SK-N-SH (cell line): ENCODE results near the gene CCDC177. TPM values are rescaled to one million over a fixed set of nuclear protein-coding genes. Genes with fewer than 3 reads are reported as not detected.
"Not testable (repeated sequence)": the region's sequence is repeated elsewhere in the genome, so short reads cannot be mapped to it uniquely, and the experiment has no call there.

Experiments used
- CTCF ChIA-PET: fragments of 300-600, 350-600 bp; formaldehyde crosslinking; extraction: SDS; loops from one replicate; lab custom pipeline; 2021; lab: Yijun Ruan, JAX
- POLR2A ChIA-PET: fragments of 350-600 bp; sonication (Branson Sonifier 250); formaldehyde crosslinking; extraction: SDS; loops from one replicate; lab custom pipeline; 2020; ENCODE audit warnings: antibody characterized with exemption, inconsistent platforms; lab: Yijun Ruan, JAX
- DNase-seq: peaks from one replicate; pipeline ENCODE4 v3.0.0; 2012
- H2AFZ ChIP-seq: fragments of 200-600 bp; sonication (generic); 2 replicates; pipeline ENCODE4 v1.8.1; 2016; ENCODE audit warnings: antibody characterized with exemption, mild to moderate bottlenecking, low read depth
- H3F3A ChIP-seq: fragments of 200-600 bp; sonication (generic); replicated peaks from 2 replicates; pipeline ENCODE3; 2016; ENCODE audit warnings: antibody characterized with exemption, mild to moderate bottlenecking; ENCODE audit not compliant: insufficient read depth
- H3K27ac ChIP-seq, 2 experiments: fragments of 200-500 bp in 1 of 2; fragments of 200-600 bp in 1 of 2; sonication (Bioruptor generic) in 1 of 2; sonication (generic), shearing (Covaris generic) in 1 of 2; 2 replicates each; pipeline versions ENCODE4 v1.5.1 to v1.6.1; 2014 to 2016; ENCODE audit warnings: low read depth in 2 of 2, inconsistent platforms in 1 of 2, low read length in 1 of 2, mild to moderate bottlenecking in 1 of 2, mixed read lengths in 1 of 2
- H3K27me3 ChIP-seq: fragments of 200-600 bp; sonication (generic), shearing (Covaris generic); 2 replicates; pipeline ENCODE4 v1.6.1; 2016; ENCODE audit warnings: mixed run types; ENCODE audit not compliant: insufficient read depth
- H3K36me3 ChIP-seq, 2 experiments: fragments of 200-500 bp in 1 of 2; fragments of 200-600 bp in 1 of 2; sonication (Bioruptor generic) in 1 of 2; sonication (generic) in 1 of 2; replicated peaks in 1 of 2; 2 replicates each; pipeline versions ENCODE3 to v1.5.1; 2014 to 2016; ENCODE audit warnings: low read length in 1 of 2, mild to moderate bottlenecking in 1 of 2; ENCODE audit not compliant: insufficient read depth in 2 of 2, control insufficient read depth in 1 of 2
- H3K4me1 ChIP-seq, 2 experiments: fragments of 200-500 bp in 1 of 2; fragments of 200-600 bp in 1 of 2; sonication (Bioruptor generic) in 1 of 2; sonication (generic), shearing (Covaris generic) in 1 of 2; 2 replicates each; pipeline versions ENCODE4 v1.5.1 to v1.6.1; 2014 to 2016; ENCODE audit warnings: low read depth in 1 of 2, low read length in 1 of 2, mixed run types in 1 of 2; ENCODE audit not compliant: insufficient read depth in 2 of 2, control insufficient read depth in 1 of 2
- H3K4me2 ChIP-seq: fragments of 200-600 bp; sonication (generic), shearing (Covaris generic); 2 replicates; pipeline ENCODE4 v1.6.1; 2017; ENCODE audit warnings: mixed run types
- H3K4me3 ChIP-seq, 2 experiments: fragments of 200-500 bp in 1 of 2; fragments of 200-600 bp in 1 of 2; sonication (Bioruptor generic) in 1 of 2; sonication (generic), shearing (Covaris generic) in 1 of 2; 2 replicates each; pipeline versions ENCODE4 v1.5.1 to v1.8.1; 2014 to 2016; ENCODE audit warnings: low read depth in 2 of 2, inconsistent platforms in 1 of 2, low read length in 1 of 2, mild to moderate bottlenecking in 1 of 2, mixed read lengths in 1 of 2, moderate library complexity in 1 of 2
- H3K79me2 ChIP-seq: fragments of 200-600 bp; sonication (generic); 2 replicates; pipeline ENCODE4 v1.8.1; 2017; ENCODE audit warnings: mild to moderate bottlenecking; ENCODE audit not compliant: insufficient read depth
- H3K9ac ChIP-seq: fragments of 200-600 bp; sonication (generic); 2 replicates; pipeline ENCODE4 v1.6.1; 2017; ENCODE audit warnings: mixed run types
- H3K9me2 ChIP-seq: fragments of 200-600 bp; sonication (generic); 2 replicates; pipeline ENCODE4 v1.6.1; 2017; ENCODE audit warnings: mixed run types
- H3K9me3 ChIP-seq: fragments of 200-600 bp; sonication (generic); 2 replicates; pipeline ENCODE4 v1.6.1; 2017; ENCODE audit warnings: mixed run types, mild to moderate bottlenecking, moderate library complexity
- H4K20me1 ChIP-seq: fragments of 200-600 bp; sonication (generic); 2 replicates; pipeline ENCODE4 v1.6.1; 2017; ENCODE audit warnings: mild to moderate bottlenecking, mixed run types; ENCODE audit not compliant: insufficient read depth
- CHD2 ChIP-seq: fragments of 150-350 bp; IDR thresholded peaks from 2 replicates; pipeline ENCODE4 v1.6.1; 2018; ENCODE audit warnings: low read length; ENCODE audit not compliant: partially characterized antibody
- EZH2phosphoT487 ChIP-seq: fragments of 200-600 bp; sonication (generic); IDR thresholded peaks from 2 replicates; pipeline ENCODE4 v1.6.1; 2017; ENCODE audit warnings: low read depth, mixed run types, mild to moderate bottlenecking, antibody characterized with exemption, moderate library complexity, borderline replicate concordance
- FOSL2 ChIP-seq: IDR thresholded peaks from 2 replicates; pipeline ENCODE4 v1.4.0; 2012; ENCODE audit warnings: low read depth, mild to moderate bottlenecking, moderate library complexity, borderline replicate concordance
- GATA2 ChIP-seq: sonication (generic); formaldehyde crosslinking; IDR thresholded peaks from 2 replicates; pipeline ENCODE4 v1.5.0; 2020; ENCODE audit warnings: mild to moderate bottlenecking, missing genetic modification reagents
- MEF2A ChIP-seq: IDR thresholded peaks from 2 replicates; pipeline ENCODE4 v1.4.0; 2012; ENCODE audit warnings: low read depth, borderline replicate concordance
- MXI1 ChIP-seq: IDR thresholded peaks from 2 replicates; pipeline ENCODE4 v1.6.1; 2012; ENCODE audit warnings: mild to moderate bottlenecking, low read depth, low read length, improper control_type of control experiment
- NFIC ChIP-seq: IDR thresholded peaks from 2 replicates; pipeline ENCODE4 v1.4.0; 2012; ENCODE audit warnings: borderline replicate concordance
- NRF1 ChIP-seq: IDR thresholded peaks from 2 replicates; pipeline ENCODE4 v1.6.1; 2012; ENCODE audit warnings: low read depth, mild to moderate bottlenecking, low read length
- POLR2AphosphoS5 ChIP-seq: IDR thresholded peaks from 2 replicates; pipeline ENCODE4 v1.6.1; 2012; ENCODE audit warnings: low read depth, low read length
- RAD21 ChIP-seq: IDR thresholded peaks from 2 replicates; pipeline ENCODE4 v1.6.1; 2012; ENCODE audit warnings: mild to moderate bottlenecking, low read length
- RFX5 ChIP-seq: IDR thresholded peaks from 2 replicates; pipeline ENCODE4 v1.6.1; 2012; ENCODE audit warnings: mild to moderate bottlenecking, improper control_type of control experiment, low read length
- RXRA ChIP-seq: IDR thresholded peaks from 2 replicates; pipeline ENCODE4 v1.4.0; 2012; ENCODE audit warnings: low read depth, mild to moderate bottlenecking, borderline replicate concordance
- YY1 ChIP-seq: IDR thresholded peaks from 2 replicates; pipeline ENCODE4 v1.4.0; 2012; ENCODE audit warnings: low read depth, mild to moderate bottlenecking
- WGBS: methylation state at CpG from one replicate; pipeline ENCODE4 v1.1.6; 2017; ENCODE audit warnings: low lambda C conversion rate; 5-methylcytosine and 5-hydroxymethylcytosine counted together
- polyA plus RNA-seq, 3 experiments: library from polyadenylated mRNA; depleted of rRNA; stranded (reverse); fragments of >200 nt; gene quantifications; 2 replicates each; pipeline ENCODE4 v1.2.3, GENCODE V29; 2012
- TF ChIP-seq, protein P1 (sequence below): IDR thresholded peaks from 2 replicates; pipeline ENCODE4 v1.6.1; 2012; ENCODE audit warnings: mild to moderate bottlenecking, low read depth, low read length, moderate library complexity
- TF ChIP-seq, protein P2 (sequence below): fragments of 150-350 bp; IDR thresholded peaks from 2 replicates; pipeline ENCODE4 v1.6.1; 2017; ENCODE audit warnings: antibody characterized with exemption, low read length, low read depth, borderline replicate concordance
- TF ChIP-seq, protein P3 (sequence below): fragments of 200-600 bp; sonication (generic); IDR thresholded peaks from 2 replicates; pipeline ENCODE4 v1.6.1; 2017; ENCODE audit warnings: antibody characterized with exemption, mild to moderate bottlenecking, moderate library complexity
- TF ChIP-seq, protein P4 (sequence below): fragments of 150-350 bp; IDR thresholded peaks from 2 replicates; pipeline ENCODE4 v1.6.1; 2016; ENCODE audit warnings: mild to moderate bottlenecking, low read depth, low read length
- TF ChIP-seq, protein P5 (sequence below): IDR thresholded peaks from 2 replicates; pipeline ENCODE4 v1.4.0; 2012; ENCODE audit warnings: low read depth, borderline replicate concordance

The CCDC177 gene
- polyA plus RNA-seq, 1 of the 3 experiments (the other 2 are of a cell fraction) = not detected

DNA sequence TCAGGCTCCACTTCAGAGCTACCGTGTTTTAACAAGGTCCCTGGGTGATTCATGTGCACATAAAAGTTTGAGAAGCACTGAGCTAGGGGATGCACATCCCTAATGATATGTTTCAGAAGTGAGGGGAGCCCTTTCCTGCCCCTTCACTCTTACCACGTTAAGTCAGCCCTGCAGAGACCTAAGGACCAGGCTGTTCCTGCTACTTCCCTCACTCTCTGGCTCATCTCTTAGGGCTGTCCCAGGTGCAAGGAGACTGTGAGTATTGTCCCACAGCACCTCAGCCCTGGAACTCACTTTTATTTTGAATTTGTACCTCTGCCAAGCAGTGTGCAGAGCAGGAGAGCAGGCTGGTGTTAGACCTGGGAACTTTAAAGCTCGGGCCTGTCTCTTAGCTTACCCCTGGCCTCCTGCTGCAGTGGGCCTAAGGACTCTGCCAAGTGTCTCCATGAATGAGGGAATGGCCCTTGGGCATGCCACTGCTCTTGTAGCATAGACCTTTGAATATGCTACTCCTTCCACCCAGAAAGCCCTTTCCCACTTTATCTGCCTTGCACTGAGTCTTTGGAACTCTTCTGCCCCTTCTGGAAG is 25.7 kb upstream of the CCDC177 start:
- Histone ChIP-seq H3K27ac (no peak overlapping the region), H3K9ac (no peak overlapping the region), H3K4me1 (no peaks in the 10 kb centered on the region; a peak in 1 of 4 replicates), H2AFZ (no peak overlapping the region), H3F3A (no peaks in the 10 kb centered on the region)
- 67% methylated on average over 3 of the region's 3 CpGs for WGBS
- TF ChIP-seq MXI1 (no peak), MEF2A (no peak), GATA2 (no peak), NRF1 (no peak), NFIC (no peak), FOSL2 (no peak), RFX5 (no peak), RAD21 (no peak), YY1 (no peak), RXRA (no peak), POLR2AphosphoS5 (no peak), EZH2phosphoT487 (no peak), CHD2 (no peak)
- TF ChIP-seq, protein P1, sequence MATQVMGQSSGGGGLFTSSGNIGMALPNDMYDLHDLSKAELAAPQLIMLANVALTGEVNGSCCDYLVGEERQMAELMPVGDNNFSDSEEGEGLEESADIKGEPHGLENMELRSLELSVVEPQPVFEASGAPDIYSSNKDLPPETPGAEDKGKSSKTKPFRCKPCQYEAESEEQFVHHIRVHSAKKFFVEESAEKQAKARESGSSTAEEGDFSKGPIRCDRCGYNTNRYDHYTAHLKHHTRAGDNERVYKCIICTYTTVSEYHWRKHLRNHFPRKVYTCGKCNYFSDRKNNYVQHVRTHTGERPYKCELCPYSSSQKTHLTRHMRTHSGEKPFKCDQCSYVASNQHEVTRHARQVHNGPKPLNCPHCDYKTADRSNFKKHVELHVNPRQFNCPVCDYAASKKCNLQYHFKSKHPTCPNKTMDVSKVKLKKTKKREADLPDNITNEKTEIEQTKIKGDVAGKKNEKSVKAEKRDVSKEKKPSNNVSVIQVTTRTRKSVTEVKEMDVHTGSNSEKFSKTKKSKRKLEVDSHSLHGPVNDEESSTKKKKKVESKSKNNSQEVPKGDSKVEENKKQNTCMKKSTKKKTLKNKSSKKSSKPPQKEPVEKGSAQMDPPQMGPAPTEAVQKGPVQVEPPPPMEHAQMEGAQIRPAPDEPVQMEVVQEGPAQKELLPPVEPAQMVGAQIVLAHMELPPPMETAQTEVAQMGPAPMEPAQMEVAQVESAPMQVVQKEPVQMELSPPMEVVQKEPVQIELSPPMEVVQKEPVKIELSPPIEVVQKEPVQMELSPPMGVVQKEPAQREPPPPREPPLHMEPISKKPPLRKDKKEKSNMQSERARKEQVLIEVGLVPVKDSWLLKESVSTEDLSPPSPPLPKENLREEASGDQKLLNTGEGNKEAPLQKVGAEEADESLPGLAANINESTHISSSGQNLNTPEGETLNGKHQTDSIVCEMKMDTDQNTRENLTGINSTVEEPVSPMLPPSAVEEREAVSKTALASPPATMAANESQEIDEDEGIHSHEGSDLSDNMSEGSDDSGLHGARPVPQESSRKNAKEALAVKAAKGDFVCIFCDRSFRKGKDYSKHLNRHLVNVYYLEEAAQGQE = no peak
- TF ChIP-seq, protein P2, sequence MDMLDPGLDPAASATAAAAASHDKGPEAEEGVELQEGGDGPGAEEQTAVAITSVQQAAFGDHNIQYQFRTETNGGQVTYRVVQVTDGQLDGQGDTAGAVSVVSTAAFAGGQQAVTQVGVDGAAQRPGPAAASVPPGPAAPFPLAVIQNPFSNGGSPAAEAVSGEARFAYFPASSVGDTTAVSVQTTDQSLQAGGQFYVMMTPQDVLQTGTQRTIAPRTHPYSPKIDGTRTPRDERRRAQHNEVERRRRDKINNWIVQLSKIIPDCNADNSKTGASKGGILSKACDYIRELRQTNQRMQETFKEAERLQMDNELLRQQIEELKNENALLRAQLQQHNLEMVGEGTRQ = no peak
- TF ChIP-seq, protein P3, sequence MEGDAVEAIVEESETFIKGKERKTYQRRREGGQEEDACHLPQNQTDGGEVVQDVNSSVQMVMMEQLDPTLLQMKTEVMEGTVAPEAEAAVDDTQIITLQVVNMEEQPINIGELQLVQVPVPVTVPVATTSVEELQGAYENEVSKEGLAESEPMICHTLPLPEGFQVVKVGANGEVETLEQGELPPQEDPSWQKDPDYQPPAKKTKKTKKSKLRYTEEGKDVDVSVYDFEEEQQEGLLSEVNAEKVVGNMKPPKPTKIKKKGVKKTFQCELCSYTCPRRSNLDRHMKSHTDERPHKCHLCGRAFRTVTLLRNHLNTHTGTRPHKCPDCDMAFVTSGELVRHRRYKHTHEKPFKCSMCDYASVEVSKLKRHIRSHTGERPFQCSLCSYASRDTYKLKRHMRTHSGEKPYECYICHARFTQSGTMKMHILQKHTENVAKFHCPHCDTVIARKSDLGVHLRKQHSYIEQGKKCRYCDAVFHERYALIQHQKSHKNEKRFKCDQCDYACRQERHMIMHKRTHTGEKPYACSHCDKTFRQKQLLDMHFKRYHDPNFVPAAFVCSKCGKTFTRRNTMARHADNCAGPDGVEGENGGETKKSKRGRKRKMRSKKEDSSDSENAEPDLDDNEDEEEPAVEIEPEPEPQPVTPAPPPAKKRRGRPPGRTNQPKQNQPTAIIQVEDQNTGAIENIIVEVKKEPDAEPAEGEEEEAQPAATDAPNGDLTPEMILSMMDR = no peak
- TF ChIP-seq, protein P4, sequence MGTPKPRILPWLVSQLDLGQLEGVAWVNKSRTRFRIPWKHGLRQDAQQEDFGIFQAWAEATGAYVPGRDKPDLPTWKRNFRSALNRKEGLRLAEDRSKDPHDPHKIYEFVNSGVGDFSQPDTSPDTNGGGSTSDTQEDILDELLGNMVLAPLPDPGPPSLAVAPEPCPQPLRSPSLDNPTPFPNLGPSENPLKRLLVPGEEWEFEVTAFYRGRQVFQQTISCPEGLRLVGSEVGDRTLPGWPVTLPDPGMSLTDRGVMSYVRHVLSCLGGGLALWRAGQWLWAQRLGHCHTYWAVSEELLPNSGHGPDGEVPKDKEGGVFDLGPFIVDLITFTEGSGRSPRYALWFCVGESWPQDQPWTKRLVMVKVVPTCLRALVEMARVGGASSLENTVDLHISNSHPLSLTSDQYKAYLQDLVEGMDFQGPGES = no peak
- TF ChIP-seq, protein P5, sequence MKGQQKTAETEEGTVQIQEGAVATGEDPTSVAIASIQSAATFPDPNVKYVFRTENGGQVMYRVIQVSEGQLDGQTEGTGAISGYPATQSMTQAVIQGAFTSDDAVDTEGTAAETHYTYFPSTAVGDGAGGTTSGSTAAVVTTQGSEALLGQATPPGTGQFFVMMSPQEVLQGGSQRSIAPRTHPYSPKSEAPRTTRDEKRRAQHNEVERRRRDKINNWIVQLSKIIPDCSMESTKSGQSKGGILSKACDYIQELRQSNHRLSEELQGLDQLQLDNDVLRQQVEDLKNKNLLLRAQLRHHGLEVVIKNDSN = no peak
- TF ChIP-seq, all 33 proteins: peak for 0
- Histone ChIP-seq H3K9me3 (no peaks in the 10 kb centered on the region), H3K79me2 (no peaks in the 10 kb centered on the region), H3K4me3 (no peak overlapping the region), H3K27me3 (no peaks in the 10 kb centered on the region), H3K36me3 (no peaks in the 10 kb centered on the region), H4K20me1 (no peaks in the 10 kb centered on the region), H3K4me2 (no peak overlapping the region), H3K9me2 (no peaks in the 10 kb centered on the region)
- POLR2A ChIA-PET = no interaction called here
- CTCF ChIA-PET = interaction anchor here (1.2 to 12.2 kb wide), 5 partner anchors 9 to 126 kb away, joined by 3 to 96 read pairs (median 4); no protein-coding TSS in a partner anchor
- DNase-seq = no peak

DNA sequence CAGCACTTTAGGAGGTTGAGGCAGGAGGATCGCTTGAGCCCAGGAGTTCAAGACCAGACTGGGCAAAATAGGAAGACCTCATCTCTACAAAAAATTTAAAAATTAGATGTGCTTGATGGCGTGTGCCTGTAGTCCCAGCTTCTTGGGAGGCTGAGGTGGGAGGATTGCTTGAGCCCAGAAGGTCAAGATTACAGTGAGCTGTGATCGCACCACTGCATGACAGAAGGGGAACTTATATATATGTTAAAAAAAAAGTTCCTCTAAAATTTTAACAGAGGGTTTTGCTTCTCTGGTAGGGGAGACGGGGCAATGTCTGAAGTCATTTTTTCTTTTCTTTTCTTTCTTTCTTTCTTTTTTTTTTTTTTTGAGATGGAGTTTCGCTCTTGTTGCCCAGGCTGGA is 24.8 kb upstream of the CCDC177 start:
- H3F3A ChIP-seq, POLR2A ChIA-PET, H3K36me3 ChIP-seq, H3K4me2 ChIP-seq, H3K27ac ChIP-seq, H3K9me3 ChIP-seq, H3K4me3 ChIP-seq, H3K4me1 ChIP-seq, H3K27me3 ChIP-seq, DNase-seq, H3K9me2 ChIP-seq, H4K20me1 ChIP-seq, H3K9ac ChIP-seq, H3K79me2 ChIP-seq, H2AFZ ChIP-seq: not testable (repeated sequence)
- WGBS = 83% methylated on average over 5 of the region's 5 CpGs
- CTCF ChIA-PET = interaction anchor here (0.9 to 12.2 kb wide), 5 partner anchors 15 to 128 kb away, joined by 3 to 96 read pairs (median 6); no protein-coding TSS in a partner anchor
